ENCODE data around the gene TENM4.

Gene TENM4

DNA sequence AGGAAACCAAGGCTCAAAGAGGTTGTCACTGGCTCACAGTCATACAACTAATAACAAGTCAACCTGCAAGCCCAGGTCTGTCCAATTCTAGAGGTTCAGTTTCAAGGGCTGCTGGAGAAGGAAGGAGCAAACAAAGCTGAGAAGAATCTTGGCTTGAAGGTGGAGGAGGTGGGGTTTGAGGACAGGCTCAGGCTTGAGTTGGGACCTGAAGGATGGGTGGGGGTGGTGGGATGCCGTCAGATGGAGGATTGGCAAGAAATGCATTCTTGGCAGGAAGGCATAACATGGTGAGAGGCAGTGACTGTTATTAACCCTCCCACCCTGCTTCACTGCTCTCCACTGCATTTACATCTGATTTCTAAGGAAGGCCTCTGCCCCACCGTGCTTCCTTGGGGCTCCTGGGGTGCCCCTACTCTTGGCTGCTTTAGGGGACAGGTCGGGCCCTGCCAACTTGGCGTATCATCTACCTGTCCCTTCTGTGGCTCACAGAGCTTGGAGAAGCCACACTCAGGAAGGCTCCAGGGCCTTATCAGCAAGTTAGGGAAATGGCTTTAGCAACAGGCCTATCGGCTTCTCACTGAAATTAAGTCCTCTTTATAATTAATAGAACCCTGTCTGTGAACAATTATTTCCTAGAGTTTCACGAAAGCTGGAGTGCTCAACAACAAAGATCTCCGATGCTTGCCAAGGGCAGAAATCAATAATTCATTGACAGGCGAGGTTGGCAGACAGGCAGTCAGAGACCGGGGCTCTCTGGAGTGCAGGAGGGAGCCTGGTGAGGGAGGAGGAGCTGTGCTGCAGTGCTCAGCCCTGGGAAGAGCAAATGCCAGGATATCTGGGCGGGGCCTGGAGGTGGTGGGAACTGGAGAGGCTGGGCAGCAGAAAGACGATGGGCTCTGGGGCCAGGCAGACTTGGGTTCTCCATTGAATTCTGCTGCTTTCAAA, 781.2 kb downstream of the TENM4 start:
- no peak overlapping the region for H3K4me3 ChIP-seq (ENCODE audit: low read length)
- no peak for DNase-seq (ENCODE audit: low read depth)
- TF ChIP-seq, protein P1, sequence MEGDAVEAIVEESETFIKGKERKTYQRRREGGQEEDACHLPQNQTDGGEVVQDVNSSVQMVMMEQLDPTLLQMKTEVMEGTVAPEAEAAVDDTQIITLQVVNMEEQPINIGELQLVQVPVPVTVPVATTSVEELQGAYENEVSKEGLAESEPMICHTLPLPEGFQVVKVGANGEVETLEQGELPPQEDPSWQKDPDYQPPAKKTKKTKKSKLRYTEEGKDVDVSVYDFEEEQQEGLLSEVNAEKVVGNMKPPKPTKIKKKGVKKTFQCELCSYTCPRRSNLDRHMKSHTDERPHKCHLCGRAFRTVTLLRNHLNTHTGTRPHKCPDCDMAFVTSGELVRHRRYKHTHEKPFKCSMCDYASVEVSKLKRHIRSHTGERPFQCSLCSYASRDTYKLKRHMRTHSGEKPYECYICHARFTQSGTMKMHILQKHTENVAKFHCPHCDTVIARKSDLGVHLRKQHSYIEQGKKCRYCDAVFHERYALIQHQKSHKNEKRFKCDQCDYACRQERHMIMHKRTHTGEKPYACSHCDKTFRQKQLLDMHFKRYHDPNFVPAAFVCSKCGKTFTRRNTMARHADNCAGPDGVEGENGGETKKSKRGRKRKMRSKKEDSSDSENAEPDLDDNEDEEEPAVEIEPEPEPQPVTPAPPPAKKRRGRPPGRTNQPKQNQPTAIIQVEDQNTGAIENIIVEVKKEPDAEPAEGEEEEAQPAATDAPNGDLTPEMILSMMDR (conservative IDR thresholded peaks at IDR 0.05; ENCODE audit: low read length): no peak

DNA sequence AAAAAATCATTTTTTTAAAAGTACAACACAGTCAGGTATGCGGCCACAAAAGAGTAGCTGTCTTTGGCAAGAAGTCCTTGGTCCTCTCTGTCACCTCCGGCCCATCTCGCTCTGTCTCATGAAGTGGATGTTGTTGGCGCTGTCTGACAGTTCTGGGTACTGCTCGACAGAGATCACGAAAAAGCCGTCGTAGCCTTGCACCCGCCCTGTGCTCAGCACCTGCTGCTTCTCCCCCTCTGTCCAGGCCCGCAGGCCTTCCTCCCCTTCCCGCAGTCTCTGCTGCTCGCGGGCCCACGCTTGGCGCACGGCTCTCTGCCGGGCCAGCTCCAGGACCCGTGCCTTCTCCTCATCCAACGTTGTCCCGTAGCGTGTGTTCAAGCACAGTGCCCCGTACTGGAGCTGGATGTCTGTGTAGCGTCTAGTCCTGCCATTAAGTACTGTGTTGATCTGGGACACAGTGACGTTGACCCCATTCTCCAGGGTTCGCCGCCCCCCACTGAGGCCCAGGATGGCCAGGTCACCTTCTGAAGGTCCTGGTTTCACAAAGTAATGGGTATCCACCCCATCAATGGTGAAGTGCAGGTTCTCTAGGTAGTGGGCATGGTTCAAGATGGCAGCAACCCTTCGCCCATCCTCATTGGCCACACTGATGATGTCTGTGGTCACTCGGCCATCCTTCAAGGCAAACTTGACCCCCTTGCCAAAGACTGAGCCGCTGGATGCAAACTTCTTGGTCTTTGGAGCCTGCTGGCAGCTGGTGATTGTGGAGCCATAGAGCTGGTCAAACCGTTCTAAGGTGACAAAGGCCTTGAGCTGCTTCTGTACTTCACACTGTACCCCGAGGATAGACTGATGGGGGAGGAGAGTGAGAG, 782.6 kb downstream of the TENM4 start:
- no peak for DNase-seq (ENCODE audit: low read depth)
- H3K4me3 ChIP-seq (ENCODE audit: low read length): no peak overlapping the region
- TF ChIP-seq, protein P1 (conservative IDR thresholded peaks at IDR 0.05; ENCODE audit: low read length): no peak

DNA sequence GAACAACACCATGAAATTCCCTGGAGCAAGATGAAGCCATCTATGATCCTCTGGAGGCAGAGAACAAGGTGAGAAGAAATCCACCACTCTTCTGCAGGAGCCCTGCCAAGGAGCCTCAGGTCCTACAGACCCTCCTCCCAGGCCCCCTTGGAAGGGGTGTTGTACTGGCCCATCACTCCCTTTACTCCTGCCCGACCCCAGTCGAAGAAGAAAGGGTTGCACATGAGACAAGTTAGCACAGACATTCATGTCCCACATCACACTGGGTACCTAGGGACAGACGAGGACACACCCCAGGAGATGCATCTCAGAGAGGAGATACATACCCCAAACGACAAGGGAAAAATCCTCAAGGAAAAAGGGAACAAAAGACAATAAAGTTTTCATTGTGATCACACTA, 783.4 kb downstream of the TENM4 start:
- DNase-seq (ENCODE audit: low read depth): no peak
- TF ChIP-seq, protein P1 (conservative IDR thresholded peaks at IDR 0.05; ENCODE audit: low read length): no peak
- H3K4me3 ChIP-seq (ENCODE audit: low read length): no peak overlapping the region

DNA sequence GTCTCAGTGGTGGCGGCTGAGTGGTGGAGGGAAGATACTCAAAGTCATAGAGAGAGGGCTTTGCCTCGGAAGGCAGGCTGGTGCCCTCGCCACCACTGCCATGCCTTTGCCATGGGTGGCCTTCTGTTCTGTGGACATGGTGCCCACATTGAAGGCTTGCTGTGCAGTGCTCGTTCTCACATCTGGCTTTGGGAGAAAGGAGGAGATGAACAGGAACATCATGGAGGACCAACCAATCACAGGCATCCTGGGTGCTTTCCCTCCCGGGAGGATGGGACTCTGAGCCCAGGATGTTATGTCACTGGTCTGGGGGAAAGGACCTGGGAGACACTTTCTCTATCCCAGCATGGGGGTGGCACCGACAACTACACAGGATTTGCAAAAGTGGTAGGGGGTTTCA, 783.8 kb downstream of the TENM4 start:
- TF ChIP-seq, protein P1 (conservative IDR thresholded peaks at IDR 0.05; ENCODE audit: low read length): no peak
- no peak for DNase-seq (ENCODE audit: low read depth)
- H3K4me3 ChIP-seq (ENCODE audit: low read length): no peak overlapping the region

DNA sequence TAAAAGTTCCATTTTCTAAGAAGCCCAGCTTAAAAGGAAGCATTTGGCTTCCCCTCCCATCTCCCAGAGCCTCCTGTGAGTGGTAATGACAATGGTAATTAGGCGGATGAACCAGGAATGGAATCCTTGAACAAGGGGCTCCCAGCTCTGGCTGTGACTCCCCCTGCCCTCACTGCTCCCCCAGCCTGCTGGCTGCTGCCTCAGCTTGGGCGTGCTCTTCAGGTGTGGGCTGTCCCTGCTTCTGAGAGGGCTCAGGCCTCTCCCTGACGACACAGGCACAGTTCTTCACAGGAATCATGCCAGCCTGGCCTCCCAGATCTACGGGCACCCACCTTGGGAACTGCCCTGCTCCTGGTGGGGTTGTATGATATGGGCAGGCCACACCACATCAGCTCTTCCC, 784.5 kb downstream of the TENM4 start:
- TF ChIP-seq, protein P1 (conservative IDR thresholded peaks at IDR 0.05; ENCODE audit: low read length): no peak
- no peak for DNase-seq (ENCODE audit: low read depth)
- no peak overlapping the region for H3K4me3 ChIP-seq (ENCODE audit: low read length)

DNA sequence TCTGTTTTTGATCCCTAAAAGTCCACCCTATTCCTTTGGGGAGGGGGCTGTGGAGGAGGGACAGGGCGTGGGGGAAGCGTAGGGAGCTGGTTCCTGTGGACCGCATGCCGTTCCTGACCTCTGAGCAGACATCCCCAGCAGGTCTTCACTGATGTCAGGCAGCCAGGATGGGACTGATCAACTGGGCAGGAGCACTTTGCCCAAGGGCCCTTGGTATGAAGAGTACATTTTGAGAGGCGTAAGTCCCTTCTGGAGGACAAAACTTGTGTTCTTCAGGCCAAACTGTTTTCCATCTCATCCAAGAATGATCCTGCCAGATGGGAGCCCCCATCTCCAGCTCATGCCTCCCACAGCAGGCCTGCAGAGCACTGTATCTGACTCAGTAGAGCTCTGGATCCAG, 785.3 kb downstream of the TENM4 start:
- TF ChIP-seq, protein P1 (conservative IDR thresholded peaks at IDR 0.05; ENCODE audit: low read length): no peak
- H3K4me3 ChIP-seq (ENCODE audit: low read length): no peak overlapping the region
- DNase-seq (ENCODE audit: low read depth): no peak

Data from AG10803 (cell line).